Activated naive CD8-positive, alpha-beta T cell treated with anti-CD3 and anti-CD28 coated beads, Interleukin-2, amount 50 U/mL, for 24 hours (primary cell): ENCODE data around the gene GPR68.
"Not testable (repeated sequence)": the region's sequence is repeated elsewhere in the genome, so short reads cannot be mapped to it uniquely, and the experiment has no call there.

Source experiments
- ATAC-seq: fragments of 150-1000 bp; cut with Tn5 transposase; one replicate; pipeline ENCODE4 v1.10.0; 2021
- DNase-seq: peaks from one replicate; pipeline ENCODE4 v3.0.0; 2021
- H3K27ac Mint-ChIP-seq: one replicate; pipeline ENCODE4 v1.8.0; 2021; ENCODE audit warnings: mild to moderate bottlenecking, mixed read lengths
- H3K27me3 Mint-ChIP-seq: one replicate; pipeline ENCODE4 v1.8.0; 2021; ENCODE audit warnings: mixed read lengths
- H3K36me3 Mint-ChIP-seq: one replicate; pipeline ENCODE4 v1.8.0; 2021; ENCODE audit warnings: low read depth, mixed read lengths
- H3K4me1 Mint-ChIP-seq: one replicate; pipeline ENCODE4 v1.8.0; 2021; ENCODE audit warnings: mixed read lengths
- H3K4me3 Mint-ChIP-seq: one replicate; pipeline ENCODE4 v1.8.0; 2021; ENCODE audit warnings: mild to moderate bottlenecking, moderate library complexity, mixed read lengths
- H3K9me3 Mint-ChIP-seq: one replicate; pipeline ENCODE4 v1.8.0; 2021; ENCODE audit warnings: mixed read lengths

The GPR68 gene

DNA sequence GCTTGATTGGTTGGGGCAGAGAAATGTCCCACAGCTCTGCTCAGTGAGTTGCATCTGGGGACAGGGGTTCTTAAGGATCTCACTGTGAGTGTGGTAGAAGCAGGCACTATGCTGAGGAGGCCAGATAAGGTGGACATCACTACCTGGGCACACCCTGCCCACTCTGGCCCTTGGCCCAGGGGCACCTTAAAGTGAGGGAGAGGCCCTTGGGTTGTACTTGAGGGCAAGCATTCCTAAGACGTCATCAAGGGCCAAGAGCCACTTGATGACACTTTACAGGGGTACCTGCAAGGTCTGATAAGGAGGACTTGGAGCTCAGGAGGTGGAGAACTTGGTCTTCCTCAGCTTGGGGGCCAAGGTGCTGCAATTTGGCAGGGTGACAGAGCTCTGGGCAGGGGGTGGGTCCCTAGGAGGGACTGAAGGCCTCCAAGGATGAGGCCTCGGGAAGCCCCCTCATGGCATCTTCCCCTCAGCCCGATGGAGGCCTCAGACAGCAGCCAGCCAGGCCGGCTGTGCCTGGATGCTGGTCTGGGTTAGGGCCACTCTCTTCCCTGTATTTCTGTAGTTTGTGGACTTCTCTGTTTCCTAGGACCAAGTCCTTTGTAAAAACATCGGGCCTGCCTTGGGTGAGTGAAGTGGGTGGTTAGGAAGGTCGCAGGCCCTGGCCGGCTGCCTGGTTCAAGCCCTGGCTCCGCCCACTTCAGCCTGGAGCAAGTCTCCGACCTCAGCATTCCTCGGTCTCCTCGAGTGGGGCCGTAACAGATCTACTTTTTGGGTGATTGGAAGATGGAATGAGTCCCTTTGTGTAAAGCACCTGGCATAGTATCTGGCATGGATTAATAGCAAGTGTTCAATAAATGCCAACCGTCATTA is 24.8 kb downstream of the GPR68 start:
- Mint-ChIP-seq H3K4me3 (no peak overlapping the region), H3K27ac (no peak overlapping the region), H3K36me3 (peaks cover 57% of the 10 kb centered on the region), H3K9me3 (peaks cover 22% of the 10 kb centered on the region), H3K4me1 (peaks cover 46% of the 10 kb centered on the region), H3K27me3 (no peaks in the 10 kb centered on the region)
- no peak for DNase-seq
- ATAC-seq = no peak

DNA sequence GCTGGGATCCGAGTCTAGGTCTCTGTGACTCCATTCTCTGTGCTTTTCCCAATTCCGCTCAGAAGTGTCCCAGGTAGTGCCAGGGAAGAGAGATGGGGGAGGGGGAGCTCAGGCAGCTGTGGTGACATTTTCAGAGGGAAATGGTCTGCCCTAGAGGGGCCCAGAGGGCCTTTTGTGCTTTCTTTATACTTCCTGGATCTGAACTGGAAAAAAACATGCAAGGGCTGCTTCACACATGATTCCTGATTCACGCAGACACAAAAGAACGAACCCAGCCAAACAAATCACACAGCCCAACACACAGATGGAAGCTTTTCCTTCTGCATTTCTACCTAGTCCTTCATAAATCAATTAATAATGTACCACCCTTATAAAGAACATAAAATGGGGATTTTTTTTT is 26.5 kb downstream of the GPR68 start:
- DNase-seq (no peak), ATAC-seq (no peak)
- H3K27me3 Mint-ChIP-seq = no peaks in the 10 kb centered on the region
- no peak overlapping the region for H3K4me3 Mint-ChIP-seq
- peaks cover 29% of the 10 kb centered on the region for H3K4me1 Mint-ChIP-seq
- peaks cover 48% of the 10 kb centered on the region for H3K36me3 Mint-ChIP-seq
- peaks cover 16% of the 10 kb centered on the region for H3K9me3 Mint-ChIP-seq
- H3K27ac Mint-ChIP-seq = peak overlapping the region; percentile 8

DNA sequence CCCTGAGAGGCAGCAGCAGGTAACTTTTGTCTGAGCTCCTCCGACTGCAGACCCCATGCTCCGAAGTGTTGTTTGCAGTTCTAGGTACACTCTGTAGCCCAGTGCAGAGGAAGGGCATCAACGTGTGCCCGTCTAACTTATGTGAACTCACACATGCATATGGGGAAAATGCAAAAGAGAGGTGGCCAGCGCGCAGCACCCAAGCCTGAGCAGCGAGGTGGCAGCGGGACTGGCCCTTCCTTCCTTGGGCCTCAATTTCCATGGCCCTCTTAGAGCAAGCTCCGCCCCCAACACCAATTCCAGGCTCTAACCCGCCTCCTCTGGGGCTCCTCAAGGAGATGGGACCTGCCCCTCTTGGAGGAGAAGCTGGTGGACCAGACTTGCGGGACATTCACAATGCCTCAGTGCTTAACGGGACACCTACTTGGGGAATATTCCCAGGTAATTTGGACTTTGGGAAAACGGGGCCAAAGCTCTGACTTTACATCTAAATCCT is 27.7 kb downstream of the GPR68 start:
- Mint-ChIP-seq H3K27me3 (no peaks in the 10 kb centered on the region), H3K9me3 (peaks cover 8% of the 10 kb centered on the region), H3K36me3 (peaks cover 37% of the 10 kb centered on the region), H3K27ac (no peak overlapping the region), H3K4me1 (peaks cover 16% of the 10 kb centered on the region), H3K4me3 (no peak overlapping the region)
- ATAC-seq = no peak
- no peak for DNase-seq

DNA sequence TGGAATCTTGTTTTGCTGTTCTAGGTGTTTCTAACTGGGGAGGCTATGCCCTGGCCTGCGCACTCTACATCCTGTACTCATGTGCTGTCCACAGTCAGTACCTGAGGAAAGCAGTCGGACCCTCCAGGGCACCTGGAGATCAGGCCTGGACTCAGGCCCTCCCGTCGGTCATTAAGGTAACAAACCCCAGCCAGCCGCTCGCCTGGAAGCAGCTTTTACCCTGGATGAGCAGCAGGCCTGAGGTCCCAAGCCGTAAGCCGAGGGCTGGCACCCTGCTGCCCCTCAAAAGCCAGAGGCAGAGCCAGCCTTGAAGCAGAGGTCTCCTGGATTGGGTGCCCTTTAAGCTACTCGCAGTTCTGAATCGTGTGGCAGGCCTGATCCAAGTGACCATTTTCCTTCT is 29.1 kb downstream of the GPR68 start:
- no peak overlapping the region for H3K4me3 Mint-ChIP-seq
- peaks cover 40% of the 10 kb centered on the region for H3K36me3 Mint-ChIP-seq
- DNase-seq (no peak), ATAC-seq (no peak)
- H3K9me3 Mint-ChIP-seq = no peaks in the 10 kb centered on the region
- no peak overlapping the region for H3K27ac Mint-ChIP-seq
- H3K27me3 Mint-ChIP-seq = no peaks in the 10 kb centered on the region
- H3K4me1 Mint-ChIP-seq = peaks cover 5% of the 10 kb centered on the region

DNA sequence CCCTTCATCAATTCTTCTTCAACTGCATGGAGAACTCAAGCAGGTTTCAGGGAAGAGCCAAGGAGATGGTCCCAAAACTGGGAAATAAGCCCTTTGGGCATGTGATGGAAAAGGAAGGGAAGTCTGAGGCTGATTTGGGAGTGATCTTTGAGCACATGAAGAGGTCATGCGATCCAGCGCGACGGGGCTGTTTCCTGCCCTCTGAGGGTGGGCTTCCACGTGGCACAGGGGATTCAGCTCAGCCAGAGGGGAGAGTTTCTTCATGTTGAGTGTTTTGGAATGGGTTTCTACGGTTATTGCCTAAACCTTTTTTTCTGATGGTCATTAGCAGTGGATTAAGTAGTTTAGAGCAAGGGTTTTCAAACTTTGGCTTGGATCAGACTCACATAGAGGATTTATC is 30.2 kb downstream of the GPR68 start:
- H3K27ac Mint-ChIP-seq = no peak overlapping the region
- H3K36me3 Mint-ChIP-seq = peaks cover 40% of the 10 kb centered on the region

DNA sequence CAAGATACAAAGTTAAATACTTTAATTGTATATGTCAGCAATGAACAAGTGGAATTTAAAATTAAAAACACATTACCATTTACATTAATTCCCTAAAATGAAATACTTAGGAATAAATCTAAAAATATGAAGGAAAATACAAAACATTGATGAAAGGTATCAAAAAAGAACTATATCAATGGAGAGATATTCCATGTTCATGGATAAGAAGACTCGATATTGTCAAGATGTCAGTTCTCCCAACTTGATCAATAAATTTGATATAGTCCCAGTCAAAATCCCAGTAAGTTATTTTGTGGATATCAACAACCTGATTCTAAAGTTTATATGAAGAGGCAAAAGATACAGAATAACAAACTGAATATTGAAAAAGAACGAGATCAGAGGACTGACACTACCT is 33.5 kb downstream of the GPR68 start:
- H3K36me3 Mint-ChIP-seq = peaks cover 50% of the 10 kb centered on the region
- H3K4me1 Mint-ChIP-seq = peaks cover 15% of the 10 kb centered on the region
- H3K9me3 Mint-ChIP-seq = no peaks in the 10 kb centered on the region
- no peak for ATAC-seq
- H3K4me3 Mint-ChIP-seq = no peak overlapping the region
- H3K27ac Mint-ChIP-seq = no peak overlapping the region
- no peak for DNase-seq
- H3K27me3 Mint-ChIP-seq = no peaks in the 10 kb centered on the region

More for the DNA sequence above, 30.2 kb downstream of the GPR68 start:
- Mint-ChIP-seq H3K4me3 (no peak overlapping the region), H3K4me1 (peaks cover 5% of the 10 kb centered on the region), H3K27me3 (no peaks in the 10 kb centered on the region), H3K9me3 (no peaks in the 10 kb centered on the region)
- ATAC-seq (no peak), DNase-seq (no peak)

DNA sequence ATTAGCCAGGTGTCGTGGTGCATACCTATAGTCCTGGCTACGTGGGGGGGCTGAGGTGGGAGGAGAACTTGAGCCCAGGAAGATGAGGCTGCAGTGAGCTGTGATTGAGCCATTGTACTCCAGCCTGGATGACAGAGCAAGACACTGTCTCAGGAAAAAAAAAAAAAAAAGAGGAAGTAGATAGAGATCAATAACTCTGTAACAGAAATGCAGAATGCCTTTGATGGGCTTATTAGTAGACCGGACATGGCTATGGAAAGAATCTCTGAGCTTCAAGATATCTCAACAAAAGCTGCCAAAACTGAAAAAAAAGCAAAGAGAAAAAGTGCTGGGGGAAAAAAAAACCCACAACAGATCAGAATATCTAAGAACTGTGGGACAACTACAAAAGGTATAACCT is 37.5 kb downstream of the GPR68 start:
- Mint-ChIP-seq H3K27ac (peak overlapping the region; percentile 30), H3K9me3 (no peaks in the 10 kb centered on the region), H3K4me3 (no peak overlapping the region), H3K36me3 (peaks cover 68% of the 10 kb centered on the region), H3K4me1 (peaks cover 43% of the 10 kb centered on the region), H3K27me3 (no peaks in the 10 kb centered on the region)
- DNase-seq (no peak), ATAC-seq (no peak)

DNA sequence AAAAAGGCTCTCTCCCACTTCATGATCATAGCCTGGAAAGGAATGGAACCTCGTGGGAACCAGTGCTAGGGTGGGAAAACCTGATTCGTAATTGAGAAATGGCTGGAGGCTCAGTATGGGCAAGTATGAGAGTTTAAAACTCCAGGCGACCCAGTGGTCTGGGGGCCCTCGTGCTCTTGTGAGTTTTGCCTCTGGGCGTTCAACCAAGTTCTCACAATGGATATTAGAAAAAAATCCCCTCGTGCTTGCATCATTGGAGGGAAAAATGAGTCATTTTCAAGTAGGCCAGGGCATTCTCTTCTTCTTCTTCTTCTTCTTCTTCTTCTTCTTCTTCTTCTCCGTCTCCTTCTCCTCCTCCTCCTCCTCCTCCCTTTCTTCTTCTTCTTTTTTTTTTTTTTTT is 39.0 kb downstream of the GPR68 start:
- Mint-ChIP-seq H3K9me3 (no peaks in the 10 kb centered on the region), H3K27ac (peak overlapping the region; percentile 86), H3K4me1 (peaks cover 44% of the 10 kb centered on the region)

DNA sequence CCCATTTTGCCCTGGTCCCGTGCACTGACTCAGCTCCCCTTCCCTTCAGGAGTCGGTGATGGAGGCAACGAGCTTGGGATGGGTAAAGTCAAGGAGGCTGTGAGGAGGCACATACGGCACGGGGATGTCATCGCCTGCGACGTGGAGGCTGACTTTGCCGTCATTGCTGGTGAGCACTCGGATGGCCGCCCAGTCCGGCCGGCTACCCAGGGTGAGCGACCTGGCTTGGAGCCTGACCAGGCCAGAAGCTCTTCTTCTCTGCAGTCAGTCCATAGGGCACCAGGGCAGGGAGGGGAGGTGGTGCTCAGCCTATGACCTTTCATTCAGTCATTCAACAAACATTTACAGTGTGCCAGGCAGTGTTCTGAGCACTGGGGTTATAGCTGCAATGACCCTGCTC is 39.8 kb downstream of the GPR68 start:
- peak overlapping the region; percentile 86 for H3K27ac Mint-ChIP-seq
- peaks cover 73% of the 10 kb centered on the region for H3K36me3 Mint-ChIP-seq
- DNase-seq = no peak
- no peaks in the 10 kb centered on the region for H3K27me3 Mint-ChIP-seq
- ATAC-seq = no peak
- peaks cover 44% of the 10 kb centered on the region for H3K4me1 Mint-ChIP-seq
- no peak overlapping the region for H3K4me3 Mint-ChIP-seq
- H3K9me3 Mint-ChIP-seq = no peaks in the 10 kb centered on the region

More for the DNA sequence above, 39.0 kb downstream of the GPR68 start:
- DNase-seq = peak; percentile 16
- Mint-ChIP-seq H3K4me3 (no peak overlapping the region), H3K27me3 (no peaks in the 10 kb centered on the region), H3K36me3 (peaks cover 68% of the 10 kb centered on the region)
- peak; percentile 62 for ATAC-seq

DNA sequence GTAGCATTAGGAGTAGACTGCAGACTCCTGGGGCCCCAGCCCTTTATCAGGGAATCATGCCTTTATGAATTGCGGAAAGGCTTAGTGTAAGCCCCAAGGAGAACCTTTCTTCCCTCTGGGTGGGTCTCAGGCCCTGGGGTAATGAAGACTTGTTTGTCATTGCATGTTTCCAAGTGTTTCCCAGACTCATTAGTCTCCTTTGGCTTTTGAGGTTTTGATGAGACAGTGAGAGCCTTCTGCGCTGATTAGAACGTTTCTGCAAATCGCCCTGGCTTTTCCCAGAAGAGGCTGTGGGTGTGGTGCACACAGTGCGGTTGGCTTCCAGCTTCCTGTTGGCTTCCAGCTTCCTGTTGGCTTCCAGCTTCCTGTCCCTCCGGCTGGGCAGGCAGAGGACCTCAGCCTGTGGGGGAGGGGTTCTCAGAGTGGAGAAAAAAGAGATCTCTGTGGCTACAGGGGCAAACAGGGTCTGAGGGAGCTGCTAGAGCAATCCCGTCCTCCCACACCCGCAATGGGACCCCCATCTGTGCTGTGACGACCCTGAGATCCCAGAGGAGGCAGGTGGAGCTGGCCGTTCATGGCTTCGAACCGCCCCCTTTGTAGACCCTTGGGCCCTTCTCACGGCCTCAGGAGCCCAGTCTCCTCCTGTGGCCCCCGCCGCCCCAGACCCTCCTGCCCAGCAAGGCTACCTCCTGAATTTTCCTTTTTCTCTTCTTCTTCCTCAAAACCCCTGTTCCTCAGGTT is 42.1 kb downstream of the GPR68 start:
- Mint-ChIP-seq H3K9me3 (no peaks in the 10 kb centered on the region), H3K27ac (peak overlapping the region; percentile 63), H3K36me3 (peaks cover 68% of the 10 kb centered on the region), H3K27me3 (no peaks in the 10 kb centered on the region), H3K4me3 (no peak overlapping the region), H3K4me1 (peaks cover 42% of the 10 kb centered on the region)
- ATAC-seq = no peak
- DNase-seq = peak; percentile 30

DNA sequence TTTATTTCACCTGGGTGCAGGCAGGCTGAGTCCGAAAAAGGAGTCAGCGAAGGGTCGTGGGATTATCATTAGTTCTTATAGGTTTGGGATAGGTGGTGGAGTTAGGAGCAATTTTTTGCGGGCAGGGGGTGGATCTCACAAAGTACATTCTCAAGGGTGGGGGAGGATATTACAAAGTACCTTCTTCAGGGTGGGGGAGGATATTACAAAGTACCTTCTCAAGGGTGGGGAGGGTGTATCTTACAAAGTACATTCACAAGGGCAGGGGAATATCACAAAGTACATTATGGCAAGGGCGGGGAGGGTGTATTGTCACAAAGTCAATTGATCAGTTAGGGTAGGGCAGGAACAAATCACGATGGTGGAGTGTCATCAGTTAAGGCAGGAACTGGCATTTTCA is 43.7 kb downstream of the GPR68 start:
- not testable (repeated sequence) for H3K4me3 Mint-ChIP-seq
- H3K4me1 Mint-ChIP-seq = peaks cover 28% of the 10 kb centered on the region
- peaks cover 69% of the 10 kb centered on the region for H3K36me3 Mint-ChIP-seq

DNA sequence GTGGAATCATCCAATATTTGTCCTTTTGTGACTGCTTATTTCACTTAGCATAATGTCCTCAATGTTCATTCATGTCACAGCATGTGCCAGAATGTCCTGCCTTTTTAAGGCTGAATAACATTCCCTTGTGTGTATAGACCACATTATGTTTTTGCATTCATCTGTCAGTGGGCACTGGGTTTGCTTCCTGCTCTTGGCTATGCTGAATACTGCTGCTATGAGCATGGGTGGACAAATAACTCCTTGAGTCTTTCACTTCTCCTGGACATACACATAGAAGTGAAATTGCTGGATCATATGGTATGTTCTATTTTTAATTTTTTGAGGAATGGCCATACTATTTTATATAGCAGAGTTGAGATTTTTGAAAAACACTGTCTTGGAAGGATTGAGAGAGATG is 46.9 kb downstream of the GPR68 start:
- Mint-ChIP-seq H3K4me1 (peaks cover 29% of the 10 kb centered on the region), H3K36me3 (peaks cover 55% of the 10 kb centered on the region)
- DNase-seq = no peak

More for the DNA sequence above, 43.7 kb downstream of the GPR68 start:
- not testable (repeated sequence) for H3K9me3 Mint-ChIP-seq, ATAC-seq, H3K27me3 Mint-ChIP-seq, DNase-seq, H3K27ac Mint-ChIP-seq

DNA sequence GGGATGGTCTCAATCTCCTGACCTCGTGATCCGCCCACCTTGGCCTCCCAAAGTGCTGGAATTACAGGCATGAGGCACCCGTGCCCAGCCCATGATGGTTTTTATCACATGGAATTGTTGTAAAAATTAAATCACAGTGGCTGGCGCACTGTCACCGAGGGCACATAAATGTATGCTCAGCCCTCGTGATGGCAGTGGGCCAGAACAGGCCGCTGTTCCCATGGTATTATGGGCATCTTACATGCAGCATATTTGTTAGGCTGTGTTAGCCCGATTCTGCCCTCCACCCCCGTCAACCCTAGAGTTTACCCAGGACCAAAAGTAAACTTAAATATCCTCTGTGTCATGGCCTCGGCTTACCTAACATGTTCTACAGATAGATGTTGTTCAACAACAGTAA is 48.6 kb downstream of the GPR68 start:
- Mint-ChIP-seq H3K4me1 (peaks cover 25% of the 10 kb centered on the region), H3K4me3 (no peak overlapping the region), H3K36me3 (peaks cover 51% of the 10 kb centered on the region), H3K27me3 (no peaks in the 10 kb centered on the region), H3K9me3 (no peaks in the 10 kb centered on the region), H3K27ac (no peak overlapping the region)
- ATAC-seq = no peak
- DNase-seq = no peak

More for the DNA sequence above, 46.9 kb downstream of the GPR68 start:
- Mint-ChIP-seq H3K4me3 (no peak overlapping the region), H3K9me3 (no peaks in the 10 kb centered on the region), H3K27ac (peak overlapping the region; percentile 15), H3K27me3 (no peaks in the 10 kb centered on the region)
- no peak for ATAC-seq

DNA sequence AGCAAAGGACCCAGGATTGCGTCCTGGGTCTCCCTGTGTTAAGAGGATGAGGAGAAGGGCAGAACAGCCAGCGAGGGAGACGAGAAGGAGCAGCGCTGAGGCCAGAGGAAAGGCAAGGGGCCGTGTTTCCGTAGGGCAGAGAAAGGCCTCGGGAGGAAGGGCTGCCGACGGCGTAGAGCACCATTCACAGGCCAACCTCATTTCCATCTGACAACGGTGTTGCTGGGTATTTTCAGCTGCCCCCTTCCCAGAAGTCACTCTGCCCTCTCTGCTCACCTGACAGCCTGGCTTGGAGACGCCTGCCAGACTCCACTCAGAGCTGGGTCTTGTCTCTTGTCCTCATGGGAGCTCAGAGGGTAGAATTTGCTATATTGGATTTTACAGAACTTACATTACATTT is 51.4 kb downstream of the GPR68 start:
- Mint-ChIP-seq H3K9me3 (no peaks in the 10 kb centered on the region), H3K27me3 (no peaks in the 10 kb centered on the region), H3K4me3 (no peak overlapping the region), H3K27ac (peak overlapping the region; percentile 25), H3K4me1 (peaks cover 25% of the 10 kb centered on the region), H3K36me3 (peaks cover 48% of the 10 kb centered on the region)
- no peak for ATAC-seq
- DNase-seq = no peak

DNA sequence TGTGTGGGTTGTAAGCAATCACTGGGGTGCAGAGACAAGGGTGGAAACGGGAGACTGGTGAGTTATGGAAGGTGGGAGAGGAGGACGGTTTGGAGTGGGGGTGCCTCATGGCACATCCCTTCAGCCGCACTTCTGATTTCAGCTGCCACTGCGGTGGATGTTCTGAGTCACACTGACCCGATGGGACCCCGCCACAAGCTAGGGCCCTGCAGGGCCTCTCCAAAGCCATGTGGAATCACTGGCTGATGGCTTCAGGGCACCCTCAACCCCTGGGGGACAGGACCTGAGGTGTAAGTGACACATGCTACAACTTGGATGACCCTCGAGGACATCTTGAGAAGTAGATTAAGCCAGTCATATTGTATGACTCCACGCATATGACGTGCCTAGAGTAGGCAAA is 53.7 kb downstream of the GPR68 start:
- H3K4me1 Mint-ChIP-seq = peaks cover 23% of the 10 kb centered on the region
- no peak for DNase-seq
- no peak for ATAC-seq
- H3K4me3 Mint-ChIP-seq = no peak overlapping the region
- H3K27me3 Mint-ChIP-seq = no peaks in the 10 kb centered on the region
- H3K9me3 Mint-ChIP-seq = no peaks in the 10 kb centered on the region
- H3K36me3 Mint-ChIP-seq = peaks cover 41% of the 10 kb centered on the region
- H3K27ac Mint-ChIP-seq = no peak overlapping the region
